GM12892 (cell line): ENCODE results near the gene GAB1.

Experiments
- POLR2AphosphoS5 ChIP-seq: IDR thresholded peaks from 2 replicates; pipeline ENCODE4 v1.6.1; 2011; ENCODE audit warnings: low read depth, low read length, control low read depth
- TAF1 ChIP-seq: IDR thresholded peaks from 2 replicates; pipeline ENCODE4 v1.6.1; 2011; ENCODE audit warnings: low read depth, mild to moderate bottlenecking, control low read depth, low read length, borderline replicate concordance

GRCh38 chr4:143404555-143404954, 67.9 kb downstream of the GAB1 start:
- no peak for TF ChIP-seq TAF1
- no peak for TF ChIP-seq POLR2AphosphoS5
